PC-9 (cell line): ENCODE measurements around the gene TP53AIP1. TPM values are rescaled to one million over a fixed set of nuclear protein-coding genes. Genes with fewer than 3 reads are reported as not detected.

Source experiments
- BruUV-seq: library from RNA; stranded (reverse); fragments of 400-500 nt; replicated peaks from 2 replicates; lab custom pipeline; 2021; lab: Mats Ljungman, UMichigan
- CTCF ChIA-PET: fragments of 300-600 bp; sonication (Branson Sonifier 250); formaldehyde crosslinking; loops from one replicate; lab custom pipeline; 2022; ENCODE audit warnings: antibody characterized with exemption; lab: Charles Lee
- POLR2A ChIA-PET: fragments of 300-600 bp; sonication (Branson Sonifier 250); formaldehyde crosslinking; loops from one replicate; lab custom pipeline; 2022; ENCODE audit warnings: antibody characterized with exemption; ENCODE audit not compliant: unreplicated experiment; lab: Charles Lee
- DNase-seq, 2 experiments: peaks; one replicate each; pipeline versions ENCODE4 v3.0.0 to v3.0.0-alpha.2; 2015 to 2022; ENCODE audit warnings: mixed read lengths in 1 of 2
- H2AFZ ChIP-seq: fragments of 200-600 bp; sonication (generic); 2 replicates; pipeline ENCODE4 v1.8.1; 2017; ENCODE audit warnings: antibody characterized with exemption
- H3F3A ChIP-seq: fragments of 200-600 bp; sonication (generic); 2 replicates; pipeline ENCODE4 v1.8.1; 2017; ENCODE audit warnings: antibody characterized with exemption, mild to moderate bottlenecking, low read depth; ENCODE audit not compliant: insufficient read depth
- H3K27ac ChIP-seq: fragments of 200-600 bp; sonication (generic); 2 replicates; pipeline ENCODE4 v1.6.1; 2016; ENCODE audit warnings: mixed run types
- H3K27me3 ChIP-seq: fragments of 200-600 bp; sonication (generic); 2 replicates; pipeline ENCODE4 v1.6.1; 2016; ENCODE audit warnings: low read depth, mixed run types; ENCODE audit not compliant: insufficient read depth
- H3K36me3 ChIP-seq: fragments of 200-600 bp; sonication (generic); 2 replicates; pipeline ENCODE4 v1.6.1; 2016; ENCODE audit warnings: low read depth, mixed run types
- H3K4me1 ChIP-seq: fragments of 200-600 bp; sonication (generic); replicated peaks from 2 replicates; pipeline ENCODE4 v1.6.1; 2016; ENCODE audit warnings: mixed run types; ENCODE audit not compliant: insufficient read depth
- H3K4me2 ChIP-seq: fragments of 200-600 bp; sonication (generic); 2 replicates; pipeline ENCODE4 v1.6.1; 2017; ENCODE audit warnings: mixed run types
- H3K4me3 ChIP-seq: fragments of 200-600 bp; sonication (generic); 2 replicates; pipeline ENCODE4 v1.6.1; 2016; ENCODE audit warnings: mixed run types
- H3K79me2 ChIP-seq: fragments of 200-600 bp; sonication (generic); 2 replicates; pipeline ENCODE4 v1.6.1; 2017; ENCODE audit warnings: low read depth, mixed run types
- H3K9me2 ChIP-seq: fragments of 200-600 bp; sonication (generic); 2 replicates; pipeline ENCODE4 v1.8.1; 2017; ENCODE audit warnings: mild to moderate bottlenecking; ENCODE audit not compliant: insufficient read depth
- H3K9me3 ChIP-seq: fragments of 200-600 bp; sonication (generic); 2 replicates; pipeline ENCODE4 v1.8.1; 2016; ENCODE audit warnings: low read depth; ENCODE audit not compliant: insufficient read depth
- H4K20me1 ChIP-seq: fragments of 200-600 bp; sonication (generic); 2 replicates; pipeline ENCODE4 v1.8.1; 2017; ENCODE audit not compliant: insufficient read depth
- CTCF ChIP-seq: fragments of 200-600 bp; sonication (generic); conservative IDR thresholded peaks from 2 replicates; pipeline ENCODE4 v1.6.1; 2017; ENCODE audit warnings: mixed run types, antibody characterized with exemption, mild to moderate bottlenecking, moderate library complexity
- EZH2 ChIP-seq: fragments of 200-600 bp; sonication (generic); IDR thresholded peaks from 2 replicates; pipeline ENCODE4 v1.8.0; 2017; ENCODE audit warnings: antibody characterized with exemption, low read depth
- intact Hi-C: fragments of 100-400 bp; cut with micrococcal nuclease; formaldehyde crosslinking; loops from one replicate; pipeline ENCODE4 v1.10.0; 2022; ENCODE audit not compliant: unreplicated experiment
- total RNA-seq: library from RNA; stranded (reverse); gene quantifications from 2 replicates; pipeline ENCODE4 v1.2.3, GENCODE V29; 2021

The TP53AIP1 gene
- total RNA-seq, 1 experiment from 2014 or later, result not detected

- Histone ChIP-seq H3K9me2 (no peaks in the 10 kb centered on the region), H3K27ac (no peak overlapping the region), H2AFZ (no peak overlapping the region), H4K20me1 (no peaks in the 10 kb centered on the region), H3K9me3 (no peaks in the 10 kb centered on the region), H3K36me3 (no peaks in the 10 kb centered on the region), H3K27me3 (peaks cover 36% of the 10 kb centered on the region), H3K4me3 (no peak overlapping the region), H3K4me2 (no peak overlapping the region), H3F3A (no peaks in the 10 kb centered on the region), H3K79me2 (no peaks in the 10 kb centered on the region), H3K4me1 (no peaks in the 10 kb centered on the region)
- DNase-seq, result no peak
- BruUV-seq, result no TSS peak
- ChIA-PET CTCF (no interaction called here), POLR2A (no interaction called here)
- TF ChIP-seq CTCF (no peak), EZH2 (no peak)
- intact Hi-C loops, result no loop called here
These were observed 4.3 kb downstream of the TP53AIP1 start for GRCh38 chr11:128938156-128938885.

- intact Hi-C loops, result no loop called here
- Histone ChIP-seq H3K9me3 (no peaks in the 10 kb centered on the region), H3K36me3 (no peaks in the 10 kb centered on the region), H3K79me2 (no peaks in the 10 kb centered on the region), H3K4me1 (no peaks in the 10 kb centered on the region), H3K27ac (no peak overlapping the region), H3K9me2 (no peaks in the 10 kb centered on the region), H2AFZ (no peak overlapping the region), H3K4me3 (no peak overlapping the region), H3K4me2 (no peak overlapping the region), H3F3A (no peaks in the 10 kb centered on the region), H4K20me1 (no peaks in the 10 kb centered on the region), H3K27me3 (peaks cover 36% of the 10 kb centered on the region)
- ChIA-PET POLR2A (no interaction called here), CTCF (no interaction called here)
- no TSS peak for BruUV-seq
- DNase-seq, result no peak
- TF ChIP-seq EZH2 (no peak), CTCF (no peak)
These were observed 5.2 kb downstream of the TP53AIP1 start for GRCh38 chr11:128937480-128937879.

GRCh38 chr11:128936606-128937251, 5.9 kb downstream of the TP53AIP1 start:
- Histone ChIP-seq H4K20me1 (no peaks in the 10 kb centered on the region), H3K27me3 (peaks cover 36% of the 10 kb centered on the region), H3K4me2 (no peak overlapping the region), H3K9me3 (no peaks in the 10 kb centered on the region), H3K4me1 (no peaks in the 10 kb centered on the region), H3K27ac (no peak overlapping the region), H3F3A (no peaks in the 10 kb centered on the region), H3K36me3 (no peaks in the 10 kb centered on the region), H3K9me2 (no peaks in the 10 kb centered on the region), H2AFZ (no peak overlapping the region), H3K79me2 (no peaks in the 10 kb centered on the region), H3K4me3 (no peak overlapping the region)
- no peak for DNase-seq
- intact Hi-C loops, result no loop called here
- BruUV-seq, result no TSS peak
- TF ChIP-seq CTCF, result no peak
- POLR2A ChIA-PET, result no interaction called here
- CTCF ChIA-PET, result no interaction called here
